Fibroblast of skin of back (primary cell): Measurements from ENCODE around the gene FAM162B. TPM values are rescaled to one million over a fixed set of nuclear protein-coding genes. Genes with fewer than 3 reads are reported as not detected.
"Not testable (repeated sequence)": the region's sequence is repeated elsewhere in the genome, so short reads cannot be mapped to it uniquely, and the experiment has no call there.

ENCODE experiments used
- DNase-seq: peaks from one replicate; pipeline ENCODE4 v3.0.0-alpha.2; 2013
- polyA plus RNA-seq, 2 experiments: library from polyadenylated mRNA; unstranded; fragments of 120-200 nt; gene quantifications; one replicate each; pipeline ENCODE4 v1.2.1, GENCODE V29; 2013; ENCODE audit not compliant: insufficient read length in 2 of 2

FAM162B gene
- polyA plus RNA-seq (2013, experiment 1 of 2; ENCODE audit: insufficient read length): 0.26 TPM
- not detected for polyA plus RNA-seq (2013, experiment 2 of 2; ENCODE audit: insufficient read length)

- DNase-seq: peak; percentile 11
Observed at GRCh38 chr6:116764961-116765841, at the start of gene FAM162B. TSS of gene FAM162B (minus strand) at chr6:116765719. CDS start at chr6:116765576, 143 bp downstream.

- no peak for DNase-seq
Observed at GRCh38 chr6:116812051-116812650, 46.6 kb upstream of the FAM162B start.

GRCh38 chr6:116801971-116802370 is 36.5 kb upstream of the FAM162B start:
- no peak for DNase-seq

- no peak for DNase-seq
Observed at GRCh38 chr6:116799945-116800344, 34.4 kb upstream of the FAM162B start.

DNA sequence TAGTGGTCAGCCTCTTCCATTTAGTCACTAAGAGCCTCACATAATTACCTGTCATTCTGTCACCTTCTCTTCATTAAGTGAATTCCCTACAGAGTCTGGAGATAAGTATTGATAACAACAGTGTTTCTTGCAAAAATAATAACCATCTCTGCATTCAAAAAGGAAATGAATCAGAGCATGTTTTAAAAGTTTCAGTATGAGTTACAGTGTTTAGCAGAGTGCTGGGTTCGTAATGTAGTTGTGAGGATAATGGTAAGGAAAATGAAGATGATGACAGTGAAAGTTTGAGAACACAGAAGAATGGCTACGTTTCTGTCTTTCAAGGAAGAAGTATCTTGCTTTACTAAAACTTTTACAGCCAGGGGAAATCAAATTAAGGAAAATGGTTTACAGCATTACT is 32.1 kb upstream of the FAM162B start:
- DNase-seq: no peak

DNA sequence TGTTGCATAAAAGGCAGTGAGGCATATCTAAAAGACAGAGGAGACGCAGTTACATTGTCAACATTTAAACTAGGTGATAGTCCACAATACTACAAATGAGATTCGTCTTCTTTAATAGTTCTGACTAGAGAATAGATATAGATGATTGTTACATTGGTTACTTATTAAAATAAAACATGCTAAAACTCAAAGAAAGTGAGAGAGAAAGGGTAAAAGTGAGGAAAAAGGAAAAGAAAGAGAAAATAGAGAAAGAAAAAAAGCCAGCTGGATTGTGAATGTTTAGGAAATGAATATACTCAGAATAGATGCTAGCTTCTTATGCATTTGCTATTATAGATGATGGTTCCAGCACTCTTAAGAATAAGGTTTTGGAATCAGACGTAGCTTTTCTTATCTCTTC is 27.7 kb upstream of the FAM162B start:
- no peak for DNase-seq

DNA sequence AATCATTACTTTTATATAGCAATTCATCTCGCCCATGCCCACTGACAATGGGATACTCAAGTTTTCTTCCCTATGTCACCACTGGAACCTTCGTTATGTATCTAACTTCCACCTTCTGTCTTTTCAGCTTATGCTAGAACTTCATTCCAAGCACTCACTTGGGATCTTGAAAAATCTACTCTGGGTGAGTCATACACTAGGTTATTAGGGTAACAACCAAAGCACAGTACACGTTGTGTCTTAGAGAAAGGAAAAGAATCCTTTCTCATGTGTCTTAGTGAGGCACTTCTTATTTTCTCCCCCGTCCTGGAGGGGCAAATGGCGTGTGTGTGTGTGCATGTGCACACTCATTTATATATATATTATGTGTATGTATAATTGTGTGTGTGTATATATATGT is 18.3 kb upstream of the FAM162B start:
- DNase-seq: no peak

GRCh38 chr6:116779573-116780164 is 14.2 kb upstream of the FAM162B start:
- peak; percentile 33 for DNase-seq

DNA sequence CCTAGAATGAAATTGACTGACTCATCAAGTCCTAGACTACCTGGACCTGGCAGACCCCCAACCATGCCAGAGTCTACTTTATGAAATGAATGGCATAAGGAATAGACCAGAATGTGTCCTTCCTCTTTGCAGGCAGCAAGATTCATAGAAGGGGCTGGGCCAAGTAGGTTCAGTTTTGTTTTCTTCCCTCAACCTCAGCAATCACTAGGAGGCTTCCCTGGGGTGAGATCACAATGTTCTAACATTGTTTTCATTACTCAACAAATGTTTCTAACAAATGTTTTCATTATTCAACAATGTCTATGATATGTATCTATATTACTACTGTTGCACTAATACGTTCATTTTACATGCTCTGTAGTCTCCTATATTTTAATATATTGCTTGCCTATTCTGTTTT is 8.4 kb upstream of the FAM162B start:
- no peak for DNase-seq

DNA sequence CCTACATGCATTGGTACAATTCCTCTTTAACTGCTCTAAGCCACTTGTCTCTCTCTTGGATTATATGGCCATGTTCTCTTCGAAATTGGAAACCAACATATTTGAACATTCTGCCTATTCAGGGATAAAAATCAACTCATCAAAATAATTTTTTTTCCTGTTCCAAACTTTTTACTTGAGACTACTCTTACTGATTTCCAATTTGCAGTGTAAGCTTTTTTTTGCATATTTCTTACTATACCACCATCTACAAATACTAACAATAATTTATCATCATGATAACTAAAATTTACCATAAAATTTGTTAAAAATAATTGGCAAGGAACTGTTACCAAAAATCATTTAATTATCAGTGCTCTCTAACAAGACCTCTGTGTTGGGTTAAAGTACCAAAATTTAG is 6.9 kb upstream of the FAM162B start:
- DNase-seq: no peak

DNA sequence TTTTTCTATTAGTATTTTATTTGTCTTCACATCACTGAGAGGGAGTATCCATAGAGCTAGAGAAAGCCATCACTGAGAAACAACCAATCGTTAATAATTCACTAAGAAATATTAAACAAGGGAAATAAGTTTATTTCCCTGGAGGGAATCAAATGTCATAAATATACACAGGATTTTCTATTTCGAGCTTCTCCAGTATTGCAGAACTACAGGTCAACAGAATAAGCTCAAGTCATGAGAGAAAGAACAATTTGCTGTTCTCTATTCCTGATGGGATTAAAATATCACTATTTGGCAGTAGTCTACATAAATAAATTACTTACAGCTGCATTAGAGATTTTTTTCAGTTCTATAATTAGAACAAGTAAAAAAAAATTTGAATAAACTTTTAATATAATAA is 2.2 kb upstream of the FAM162B start:
- no peak for DNase-seq

DNA sequence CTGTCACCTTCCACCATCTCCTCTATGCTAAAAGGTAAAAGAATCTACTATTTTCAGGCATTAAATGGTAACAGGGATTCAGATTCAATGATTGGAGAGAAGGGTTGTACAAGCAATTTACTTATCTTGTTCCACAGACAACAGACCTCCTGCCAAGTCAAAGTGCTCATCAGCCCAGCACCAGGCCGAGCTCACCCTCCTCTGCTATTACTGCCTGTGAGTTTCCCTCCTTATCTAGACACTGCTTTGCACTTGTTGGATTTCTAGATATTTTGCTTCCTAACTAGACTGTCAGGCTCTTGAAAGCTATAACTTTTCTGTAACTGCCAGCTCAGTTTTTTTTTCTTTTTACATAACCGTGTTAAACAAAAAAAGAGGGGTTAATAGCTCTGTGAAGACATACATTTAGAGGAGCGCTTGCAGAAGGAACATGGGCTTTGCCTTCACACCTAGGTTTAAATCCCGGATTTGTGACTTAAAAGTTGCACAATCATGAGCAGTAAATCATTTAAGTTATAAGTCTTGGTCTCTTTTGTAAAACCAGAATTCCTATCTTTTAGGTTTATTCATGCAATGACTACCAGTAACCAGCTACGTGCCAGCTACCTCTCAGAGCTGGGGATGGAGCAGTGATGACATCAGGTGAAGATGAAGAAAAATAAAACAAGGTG is 1.1 kb upstream of the FAM162B start:
- DNase-seq: no peak

DNA sequence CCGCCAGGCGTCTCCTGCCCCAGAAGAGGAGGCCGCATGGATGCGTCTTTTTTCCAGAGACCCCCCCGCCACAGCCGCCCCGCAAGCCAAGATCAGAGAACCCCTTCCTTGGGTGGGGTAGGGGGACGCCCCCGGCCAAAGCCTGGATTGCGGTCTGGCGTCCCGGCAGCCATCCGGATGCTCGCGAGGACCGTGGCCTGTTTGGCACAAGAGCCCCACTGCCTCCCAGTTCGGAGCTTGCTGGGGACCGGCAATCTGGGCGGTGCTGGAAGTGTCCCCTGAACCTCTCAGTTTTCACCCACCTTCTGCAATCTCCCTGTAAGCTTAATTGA is 924 bp downstream of the FAM162B start:
- no peak for DNase-seq

- DNase-seq: no peak
Observed at GRCh38 chr6:116763906-116764628, 1.5 kb downstream of the FAM162B start.

DNA sequence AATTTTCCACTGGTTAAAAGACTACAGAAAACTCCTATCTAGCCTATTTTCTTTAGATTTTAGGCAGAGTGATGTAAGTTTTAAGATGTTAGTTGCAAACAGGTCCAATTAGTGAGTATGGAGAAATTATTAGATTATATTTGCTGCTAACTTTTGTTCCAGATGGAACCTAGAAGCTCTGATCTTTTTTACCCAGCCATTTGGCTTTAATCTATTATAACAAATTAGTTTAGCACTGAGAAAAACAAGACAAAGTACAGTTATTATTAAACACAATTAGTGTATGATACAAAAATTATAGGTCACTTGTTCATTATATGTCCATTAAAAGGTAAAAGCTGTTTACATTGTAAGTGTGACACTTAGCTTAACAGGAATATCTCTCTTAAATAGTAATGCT is 2.5 kb downstream of the FAM162B start:
- DNase-seq: no peak

DNA sequence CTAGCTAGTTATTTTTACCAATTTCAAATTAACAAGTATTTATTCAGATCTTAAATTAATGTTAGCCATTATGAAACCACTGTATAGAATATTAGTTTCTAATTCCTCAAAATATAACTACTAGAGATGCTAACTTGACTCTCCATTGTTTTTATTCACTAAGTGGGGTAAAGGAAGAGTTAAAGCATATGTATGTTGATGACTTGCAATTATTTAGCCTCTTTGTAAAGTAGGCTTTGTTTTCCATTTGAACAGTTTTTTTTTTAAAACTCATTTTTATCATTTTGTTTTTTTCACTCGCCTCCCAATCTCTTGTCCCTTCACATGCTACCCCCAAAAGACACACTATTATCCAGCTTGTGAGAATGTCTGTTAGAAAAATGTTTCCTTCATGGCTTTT is 3.3 kb downstream of the FAM162B start:
- no peak for DNase-seq

GRCh38 chr6:116761779-116762178 is 3.7 kb downstream of the FAM162B start:
- DNase-seq: no peak

GRCh38 chr6:116745176-116745575 is 20.3 kb downstream of the FAM162B start:
- no peak for DNase-seq

DNA sequence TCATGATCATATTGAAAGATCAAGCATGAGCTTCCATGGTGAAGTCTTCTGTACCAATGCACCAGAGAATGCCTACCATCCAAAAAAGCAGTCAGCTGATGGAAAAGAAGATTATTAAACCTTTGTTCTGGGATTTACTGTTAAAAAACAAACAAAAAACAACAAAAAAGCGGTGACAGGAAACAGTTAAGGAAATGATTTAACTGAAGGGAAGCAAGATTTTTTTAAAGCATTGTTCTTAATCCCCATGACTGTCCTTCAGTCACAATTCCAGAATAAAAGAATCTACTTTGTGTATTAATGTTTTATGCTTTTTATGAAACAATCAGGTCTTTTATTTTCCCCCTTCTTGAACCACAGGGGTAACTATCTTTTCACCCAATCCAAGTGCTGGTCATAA is 23.9 kb downstream of the FAM162B start:
- no peak for DNase-seq

- not testable (repeated sequence) for DNase-seq
Observed at GRCh38 chr6:116740486-116740885, 25.0 kb downstream of the FAM162B start.

- DNase-seq: no peak
Observed at GRCh38 chr6:116737004-116737403, 28.5 kb downstream of the FAM162B start.

DNA sequence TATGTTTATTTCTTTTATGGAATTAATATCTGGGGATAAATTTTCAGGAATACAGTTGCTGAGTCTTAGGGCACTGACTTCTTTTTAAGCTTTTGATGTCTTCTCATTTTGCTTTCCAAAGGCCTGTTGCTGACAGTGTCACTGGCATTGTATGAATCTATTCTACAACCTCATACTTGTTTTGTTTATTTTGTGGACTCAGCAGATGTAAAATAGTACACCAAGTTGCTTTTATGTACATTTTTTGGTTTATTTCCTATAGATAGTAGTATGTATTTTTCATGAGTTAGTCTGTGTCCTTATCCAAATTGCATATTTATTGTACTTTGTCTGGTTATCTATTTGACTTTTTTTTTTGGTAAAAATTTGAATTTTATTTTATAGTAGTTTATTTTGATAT is 35.0 kb downstream of the FAM162B start:
- DNase-seq: no peak

GRCh38 chr6:116726947-116727346 is 38.6 kb downstream of the FAM162B start:
- DNase-seq: no peak
